Measurements from ENCODE around the gene TADA3.

DNA sequence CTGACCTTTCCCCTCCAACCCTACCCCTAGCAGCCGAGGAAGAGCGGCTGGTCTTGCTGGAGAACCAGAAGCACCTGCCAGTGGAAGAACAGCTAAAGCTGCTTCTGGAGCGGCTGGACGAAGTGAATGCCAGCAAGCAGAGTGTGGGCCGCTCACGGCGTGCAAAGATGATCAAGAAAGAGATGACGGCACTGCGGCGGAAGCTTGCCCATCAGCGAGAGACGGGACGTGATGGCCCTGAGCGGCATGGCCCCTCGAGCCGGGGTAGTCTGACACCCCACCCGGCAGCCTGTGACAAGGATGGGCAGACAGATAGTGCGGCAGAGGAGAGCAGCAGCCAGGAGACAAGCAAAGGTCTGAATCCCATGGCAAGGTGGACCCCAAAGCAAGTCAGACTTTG, 48.7 kb downstream of the TADA3 start:
- TF ChIP-seq, protein P1, sequence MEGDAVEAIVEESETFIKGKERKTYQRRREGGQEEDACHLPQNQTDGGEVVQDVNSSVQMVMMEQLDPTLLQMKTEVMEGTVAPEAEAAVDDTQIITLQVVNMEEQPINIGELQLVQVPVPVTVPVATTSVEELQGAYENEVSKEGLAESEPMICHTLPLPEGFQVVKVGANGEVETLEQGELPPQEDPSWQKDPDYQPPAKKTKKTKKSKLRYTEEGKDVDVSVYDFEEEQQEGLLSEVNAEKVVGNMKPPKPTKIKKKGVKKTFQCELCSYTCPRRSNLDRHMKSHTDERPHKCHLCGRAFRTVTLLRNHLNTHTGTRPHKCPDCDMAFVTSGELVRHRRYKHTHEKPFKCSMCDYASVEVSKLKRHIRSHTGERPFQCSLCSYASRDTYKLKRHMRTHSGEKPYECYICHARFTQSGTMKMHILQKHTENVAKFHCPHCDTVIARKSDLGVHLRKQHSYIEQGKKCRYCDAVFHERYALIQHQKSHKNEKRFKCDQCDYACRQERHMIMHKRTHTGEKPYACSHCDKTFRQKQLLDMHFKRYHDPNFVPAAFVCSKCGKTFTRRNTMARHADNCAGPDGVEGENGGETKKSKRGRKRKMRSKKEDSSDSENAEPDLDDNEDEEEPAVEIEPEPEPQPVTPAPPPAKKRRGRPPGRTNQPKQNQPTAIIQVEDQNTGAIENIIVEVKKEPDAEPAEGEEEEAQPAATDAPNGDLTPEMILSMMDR (IDR thresholded peaks at IDR 0.05 in 8 of 11, conservative IDR thresholded peaks at IDR 0.05 in 3 of 11): no peak
- TF ChIP-seq POLR2AphosphoS5 (IDR thresholded peaks at IDR 0.05): peak in 2 of 3 donors; percentile 8 to 51
